K562 (cell line): ENCODE data around the gene MACF1. TPM values are rescaled to one million over a fixed set of nuclear protein-coding genes. Genes with fewer than 3 reads are reported as not detected.
A peak's percentile ranks its signal among the peaks of the same experiment; 100 is the strongest.

Source experiments
- ARID1B ChIP-seq: fragments of 450-650 bp; IDR thresholded peaks from 2 replicates; pipeline ENCODE4 v1.6.1; 2016; ENCODE audit warnings: antibody characterized with exemption, mild to moderate bottlenecking, inconsistent platforms
- DPF2 ChIP-seq: fragments of 450-650 bp; IDR thresholded peaks from 2 replicates; pipeline ENCODE4 v1.6.1; 2016
- EP300 ChIP-seq: IDR thresholded peaks from 2 replicates; pipeline ENCODE4 v1.6.1; 2012; ENCODE audit warnings: low read length, improper control_type of control experiment
- ETV6 ChIP-seq, 3 experiments: fragments of 150-350 bp in 1 of 3; sonication (generic) in 1 of 3; formaldehyde crosslinking in 1 of 3; IDR thresholded peaks; 2 replicates each; pipeline versions ENCODE4 v1.6.1 to v1.8.0; 2014 to 2022; ENCODE audit warnings: borderline replicate concordance in 2 of 3, low read depth in 2 of 3, antibody characterized with exemption in 1 of 3, low read length in 1 of 3, mild to moderate bottlenecking in 1 of 3, missing genetic modification reagents in 1 of 3
- FOXM1 ChIP-seq, 2 experiments: fragments of 450-650 bp in 1 of 2; sonication (generic) in 1 of 2; formaldehyde crosslinking in 1 of 2; IDR thresholded peaks; 2 replicates each; pipeline versions ENCODE4 v1.6.1 to v1.9.0; 2017 to 2022; ENCODE audit warnings: low read depth in 2 of 2, mild to moderate bottlenecking in 2 of 2, missing genetic modification reagents in 1 of 2, moderate library complexity in 1 of 2
- JUND ChIP-seq, 2 experiments: IDR thresholded peaks; 2 replicates in 1 of 2; 3 replicates in 1 of 2; pipeline ENCODE4 v1.6.1; 2011; ENCODE audit warnings: borderline replicate concordance in 2 of 2, low read depth in 2 of 2, low read length in 2 of 2, improper control_type of control experiment in 1 of 2, missing biosample characterization in 1 of 2, missing genetic modification characterization in 1 of 2, missing genetic modification reagents in 1 of 2
- MCM5 ChIP-seq: fragments of 450-650 bp; IDR thresholded peaks from 2 replicates; pipeline ENCODE4 v1.6.1; 2016; ENCODE audit warnings: low read depth
- MTA3 ChIP-seq: fragments of 450-650 bp; formaldehyde crosslinking; IDR thresholded peaks from 2 replicates; pipeline ENCODE4 v1.6.1; 2017; ENCODE audit warnings: mild to moderate bottlenecking, borderline replicate concordance
- NFIX ChIP-seq: fragments of 250-450 bp; sonication (Bioruptor Pico); IDR thresholded peaks from 2 replicates; pipeline ENCODE4 v1.4.0; 2020; ENCODE audit warnings: low read depth, mild to moderate bottlenecking, moderate library complexity
- SMAD1 ChIP-seq: fragments of 150-350 bp; IDR thresholded peaks from 2 replicates; pipeline ENCODE4 v1.6.1; 2014; ENCODE audit warnings: low read length, low read depth; ENCODE audit not compliant: partially characterized antibody
- SREBF2 ChIP-seq: sonication (generic); formaldehyde crosslinking; IDR thresholded peaks from 2 replicates; pipeline ENCODE4 v1.4.0; 2020; ENCODE audit warnings: mild to moderate bottlenecking, missing genetic modification reagents
- SRSF3 ChIP-seq: fragments of 200-400 bp; formaldehyde crosslinking; IDR thresholded peaks from 2 replicates; pipeline ENCODE4 v1.6.1; 2016; ENCODE audit warnings: mild to moderate bottlenecking, low read length, moderate library complexity; ENCODE audit not compliant: insufficient read depth
- USF1 ChIP-seq: sonication (generic); formaldehyde crosslinking; IDR thresholded peaks from 2 replicates; pipeline ENCODE4 v1.9.0; 2022; ENCODE audit warnings: mild to moderate bottlenecking, missing genetic modification reagents
- ZBTB11 ChIP-seq, 3 experiments: fragments of 200-800 bp in 1 of 3; fragments of 250-450 bp in 1 of 3; fragments of 450-650 bp in 1 of 3; sonication (Bioruptor Pico) in 1 of 3; sonication (Bioruptor generic) in 1 of 3; formaldehyde crosslinking in 1 of 3; IDR thresholded peaks; 2 replicates each; pipeline versions ENCODE4 v1.6.1 to v1.8.0; 2016 to 2022; ENCODE audit warnings: mild to moderate bottlenecking in 2 of 3, missing genetic modification characterization in 2 of 3, missing compliant biosample characterization in 1 of 3, moderate library complexity in 1 of 3
- ZFP1 ChIP-seq: fragments of 450-650 bp; formaldehyde crosslinking; IDR thresholded peaks from 2 replicates; pipeline ENCODE4 v1.4.0; 2020; ENCODE audit warnings: mild to moderate bottlenecking, mixed read lengths
- ZNF41 ChIP-seq: fragments of 250-450 bp; sonication (Bioruptor Pico); conservative IDR thresholded peaks from 2 replicates; pipeline ENCODE4 v1.4.0; 2020; ENCODE audit warnings: mild to moderate bottlenecking
- ZNF57 ChIP-seq: fragments of 450-650 bp; formaldehyde crosslinking; IDR thresholded peaks from 2 replicates; pipeline ENCODE4 v1.4.0; 2020; ENCODE audit warnings: mild to moderate bottlenecking, moderate library complexity
- polyA plus RNA-seq, 8 experiments: library from polyadenylated mRNA; depleted of rRNA in 4 of 8; stranded (reverse) in 5 of 8; unstranded in 3 of 8; fragments of >200 nt; fragmentation: Nextera tagmentation in 2 of 8; fragmentation: Illumina TruSeq in 1 of 8; extraction: Ambion mirVana in 2 of 8; extraction: Trizol in 1 of 8; gene quantifications; 2 replicates each; pipeline versions ENCODE4 v1.2.1 to v1.2.3, GENCODE V29; 2011 to 2014; ENCODE audit warnings: inconsistent platforms in 1 of 8, missing spikeins in 1 of 8
- total RNA-seq, 7 experiments: library from RNA; depleted of rRNA in 6 of 7; stranded (reverse); fragments of >200 nt in 6 of 7; fragmentation: Illumina TruSeq in 2 of 7; extraction: Trizol in 2 of 7; gene quantifications; 2 replicates each; pipeline versions ENCODE4 v1.2.1 to v1.2.3, GENCODE V29; 2011 to 2021; ENCODE audit warnings: low replicate concordance in 1 of 7
- TF ChIP-seq, protein P1 (sequence below), 2 experiments: IDR thresholded peaks in 1 of 2; conservative IDR thresholded peaks in 1 of 2; 2 replicates each; pipeline ENCODE4 v1.6.1; 2016; ENCODE audit warnings: low read depth in 2 of 2, mild to moderate bottlenecking in 1 of 2, missing compliant biosample characterization in 1 of 2, missing genetic modification characterization in 1 of 2, moderate library complexity in 1 of 2

The MACF1 gene
- total and polyA plus RNA-seq, 9 of the 15 experiments (the other 6 are each of a cell fraction or from before 2014, with no cell fraction given) = 13.2 to 232 (median 112) TPM

GRCh38 chr1:39183503-39184353, 20.8 kb upstream of the MACF1 start (continued):
- TF ChIP-seq ZNF57 (CRISPR knock-in tag) (no peak), NFIX (CRISPR knock-in tag) (no peak), ZBTB11 (CRISPR knock-in tag; IDR thresholded peaks at IDR 0.05) (peak in 1 of 3 experiments; percentile 40; a peak in 2 of 6 replicates), USF1 (CRISPR knock-in tag) (peak; percentile 47; the same call in 1 of the 2 replicates), ETV6 (IDR thresholded peaks at IDR 0.05; ENCODE audit: borderline replicate concordance in 1 of 2, low read depth in 2 of 2, low read length in 1 of 2) (no peak), ETV6 (CRISPR knock-in tag; IDR thresholded peaks at IDR 0.05; ENCODE audit: borderline replicate concordance) (no peak), MTA3 (0 out of 2 replicates have a peak, but pooled peaks have one; percentile 67), SREBF2 (CRISPR knock-in tag) (no peak), ZNF41 (CRISPR knock-in tag) (no peak), JUND (IDR thresholded peaks at IDR 0.05; ENCODE audit: borderline replicate concordance, low read depth, low read length) (peak; percentile 94), JUND (tag; IDR thresholded peaks at IDR 0.05; ENCODE audit: borderline replicate concordance, low read depth, low read length) (peak; percentile 91), ZFP1 (CRISPR knock-in tag) (no peak), FOXM1 (IDR thresholded peaks at IDR 0.05; ENCODE audit: low read depth) (no peak), FOXM1 (CRISPR knock-in tag; IDR thresholded peaks at IDR 0.05; ENCODE audit: low read depth) (no peak), EP300 (peak; percentile 55; the same call in 1 of the 2 replicates), SMAD1 (no peak), ARID1B (peak; percentile 20; the same call in 1 of the 2 replicates), MCM5 (no peak), SRSF3 (no peak), DPF2 (peak; percentile 56)
- TF ChIP-seq, protein P1, sequence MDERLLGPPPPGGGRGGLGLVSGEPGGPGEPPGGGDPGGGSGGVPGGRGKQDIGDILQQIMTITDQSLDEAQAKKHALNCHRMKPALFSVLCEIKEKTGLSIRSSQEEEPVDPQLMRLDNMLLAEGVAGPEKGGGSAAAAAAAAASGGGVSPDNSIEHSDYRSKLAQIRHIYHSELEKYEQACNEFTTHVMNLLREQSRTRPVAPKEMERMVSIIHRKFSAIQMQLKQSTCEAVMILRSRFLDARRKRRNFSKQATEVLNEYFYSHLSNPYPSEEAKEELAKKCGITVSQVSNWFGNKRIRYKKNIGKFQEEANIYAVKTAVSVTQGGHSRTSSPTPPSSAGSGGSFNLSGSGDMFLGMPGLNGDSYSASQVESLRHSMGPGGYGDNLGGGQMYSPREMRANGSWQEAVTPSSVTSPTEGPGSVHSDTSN (CRISPR knock-in tag; IDR thresholded peaks at IDR 0.05; ENCODE audit: low read depth) = no peak
- TF ChIP-seq, protein P1 (tag; conservative IDR thresholded peaks at IDR 0.05; ENCODE audit: low read depth) = peak; percentile 91
